Measurements from ENCODE around the gene TMEM169.

TMEM169 gene

GRCh38 chr2:216147172-216148131 lies 65.7 kb downstream of the TMEM169 start:
- 89% methylated on average over 3 of the region's 5 CpGs for WGBS (ENCODE audit: insufficient coverage)
- no peak for DNase-seq
- no peaks in the 10 kb centered on the region for H3K4me1 ChIP-seq (ENCODE audit: control extremely low read depth in 1 of 4, control insufficient read depth in 4 of 4, insufficient read depth in 4 of 4, low read length in 3 of 4)
- H3K4me3 ChIP-seq (ENCODE audit: control insufficient read depth in 1 of 7, extremely low read depth in 1 of 7, insufficient read depth in 4 of 7, low read depth in 2 of 7, low read length in 6 of 7): no peak overlapping the region
- no peaks in the 10 kb centered on the region for H3K27me3 ChIP-seq (replicated peaks in 2 of 5; ENCODE audit: control insufficient read depth in 4 of 5, insufficient read depth in 5 of 5, low read length in 4 of 5)
- POLR2A ChIA-PET: no interaction called here
- H3K27ac ChIP-seq (ENCODE audit: insufficient read depth in 1 of 2, low read depth in 1 of 2, low read length in 2 of 2, poor library complexity in 1 of 2, severe bottlenecking in 2 of 2): no peak overlapping the region
- CTCF ChIA-PET: interaction anchor here (0.7 to 4.0 kb wide), 3 partner anchors 11 to 32 kb away, joined by 3 to 14 read pairs (median 4); no protein-coding TSS in a partner anchor
- no peaks in the 10 kb centered on the region for H3K9me3 ChIP-seq (ENCODE audit: control extremely low read depth in 1 of 5, control insufficient read depth in 4 of 5, insufficient read depth in 2 of 5, low read depth in 1 of 5, low read length in 4 of 5)
- H3K36me3 ChIP-seq (ENCODE audit: control insufficient read depth in 4 of 4, insufficient read depth in 4 of 4, low read length in 3 of 4): peaks cover 29 to 94% (median 63%) of the 10 kb centered on the region in 4 experiments

DNA sequence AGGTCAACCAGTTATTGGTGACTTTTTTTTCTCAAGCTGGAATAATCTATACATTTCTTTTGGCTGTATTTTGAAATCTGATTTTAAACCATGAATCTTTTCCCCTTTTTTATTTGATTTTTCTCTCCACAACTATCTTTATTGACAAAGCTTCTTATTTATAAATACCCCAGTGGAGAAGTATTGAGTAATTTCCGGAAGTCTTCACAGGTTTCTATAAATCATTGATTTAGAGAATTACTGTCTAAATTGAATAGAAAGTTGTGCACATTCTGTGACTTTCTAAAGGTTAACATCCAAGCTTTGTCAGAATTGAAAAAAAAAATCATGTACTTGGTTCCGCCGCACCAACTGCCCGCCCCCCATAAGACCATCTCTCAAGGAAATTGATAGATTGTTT lies 67.3 kb downstream of the TMEM169 start:
- no CpG with 5 or more reads among the region's 4 CpGs for WGBS (ENCODE audit: insufficient coverage)
- Histone ChIP-seq H3K36me3 (ENCODE audit: control insufficient read depth in 4 of 4, insufficient read depth in 4 of 4, low read length in 3 of 4) (peaks cover 32 to 97% (median 64%) of the 10 kb centered on the region in 4 experiments), H3K27ac (ENCODE audit: insufficient read depth in 1 of 2, low read depth in 1 of 2, low read length in 2 of 2, poor library complexity in 1 of 2, severe bottlenecking in 2 of 2) (no peak overlapping the region), H3K9me3 (ENCODE audit: control extremely low read depth in 1 of 5, control insufficient read depth in 4 of 5, insufficient read depth in 2 of 5, low read depth in 1 of 5, low read length in 4 of 5) (no peaks in the 10 kb centered on the region), H3K4me3 (ENCODE audit: control insufficient read depth in 1 of 7, extremely low read depth in 1 of 7, insufficient read depth in 4 of 7, low read depth in 2 of 7, low read length in 6 of 7) (no peak overlapping the region), H3K4me1 (ENCODE audit: control extremely low read depth in 1 of 4, control insufficient read depth in 4 of 4, insufficient read depth in 4 of 4, low read length in 3 of 4) (no peaks in the 10 kb centered on the region), H3K27me3 (replicated peaks in 2 of 5; ENCODE audit: control insufficient read depth in 4 of 5, insufficient read depth in 5 of 5, low read length in 4 of 5) (no peaks in the 10 kb centered on the region)
- no peak for DNase-seq
- POLR2A ChIA-PET: no interaction called here
- CTCF ChIA-PET: interaction anchor here (0.7 to 1.0 kb wide), 3 partner anchors 50 to 257 kb away, joined by 3 read pairs; no protein-coding TSS in a partner anchor

DNA sequence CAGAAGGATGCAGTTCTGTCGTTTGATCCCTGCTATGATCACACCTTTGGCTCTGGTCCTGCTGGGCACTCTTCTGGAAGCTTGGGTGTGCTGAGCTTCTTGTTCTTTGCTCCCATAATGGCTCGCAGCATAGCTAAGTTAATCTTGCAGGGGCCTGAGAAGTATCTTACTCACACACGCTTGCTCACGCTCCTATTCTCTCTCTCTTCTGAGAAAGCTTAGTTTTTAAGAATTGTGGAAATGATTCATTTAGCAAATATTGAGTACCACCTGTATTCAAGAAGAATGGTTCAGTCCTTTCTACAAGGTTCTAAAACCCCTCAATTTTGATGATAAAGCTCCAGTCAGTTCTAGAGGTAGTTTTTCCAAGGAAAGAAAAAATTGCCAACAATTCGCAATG lies 68.0 kb downstream of the TMEM169 start:
- Histone ChIP-seq H3K27ac (ENCODE audit: insufficient read depth in 1 of 2, low read depth in 1 of 2, low read length in 2 of 2, poor library complexity in 1 of 2, severe bottlenecking in 2 of 2) (no peak overlapping the region), H3K27me3 (replicated peaks in 2 of 5; ENCODE audit: control insufficient read depth in 4 of 5, insufficient read depth in 5 of 5, low read length in 4 of 5) (no peaks in the 10 kb centered on the region), H3K9me3 (ENCODE audit: control extremely low read depth in 1 of 5, control insufficient read depth in 4 of 5, insufficient read depth in 2 of 5, low read depth in 1 of 5, low read length in 4 of 5) (no peaks in the 10 kb centered on the region), H3K4me1 (ENCODE audit: control extremely low read depth in 1 of 4, control insufficient read depth in 4 of 4, insufficient read depth in 4 of 4, low read length in 3 of 4) (no peaks in the 10 kb centered on the region), H3K36me3 (ENCODE audit: control insufficient read depth in 4 of 4, insufficient read depth in 4 of 4, low read length in 3 of 4) (peaks cover 33 to 97% (median 64%) of the 10 kb centered on the region in 4 experiments), H3K4me3 (ENCODE audit: control insufficient read depth in 1 of 7, extremely low read depth in 1 of 7, insufficient read depth in 4 of 7, low read depth in 2 of 7, low read length in 6 of 7) (no peak overlapping the region)
- 90% methylated on average over 2 of the region's 5 CpGs for WGBS (ENCODE audit: insufficient coverage)
- no peak for DNase-seq
- POLR2A ChIA-PET: no interaction called here
- CTCF ChIA-PET: interaction anchor here (0.8 to 1.3 kb wide), 5 partner anchors 9 to 256 kb away, joined by 3 read pairs; no protein-coding TSS in a partner anchor

GRCh38 chr2:216151313-216152025 lies 69.8 kb downstream of the TMEM169 start:
- Histone ChIP-seq H3K4me1 (ENCODE audit: control extremely low read depth in 1 of 4, control insufficient read depth in 4 of 4, insufficient read depth in 4 of 4, low read length in 3 of 4) (no peaks in the 10 kb centered on the region), H3K9me3 (ENCODE audit: control extremely low read depth in 1 of 5, control insufficient read depth in 4 of 5, insufficient read depth in 2 of 5, low read depth in 1 of 5, low read length in 4 of 5) (no peaks in the 10 kb centered on the region), H3K36me3 (ENCODE audit: control insufficient read depth in 4 of 4, insufficient read depth in 4 of 4, low read length in 3 of 4) (peaks cover 31 to 95% (median 66%) of the 10 kb centered on the region in 4 experiments), H3K27me3 (replicated peaks in 2 of 5; ENCODE audit: control insufficient read depth in 4 of 5, insufficient read depth in 5 of 5, low read length in 4 of 5) (no peaks in the 10 kb centered on the region), H3K4me3 (ENCODE audit: control insufficient read depth in 1 of 7, extremely low read depth in 1 of 7, insufficient read depth in 4 of 7, low read depth in 2 of 7, low read length in 6 of 7) (no peak overlapping the region), H3K27ac (ENCODE audit: insufficient read depth in 1 of 2, low read depth in 1 of 2, low read length in 2 of 2, poor library complexity in 1 of 2, severe bottlenecking in 2 of 2) (no peak overlapping the region)
- WGBS (ENCODE audit: insufficient coverage): 100% methylated on average over 4 of the region's 7 CpGs
- ChIA-PET POLR2A (no interaction called here), CTCF (interaction anchor here (1.0 kb wide), 1 partner anchor 248 kb away, joined by 3 read pairs; no protein-coding TSS in a partner anchor)
- DNase-seq: peak; percentile 9 to 31 (median 25)
